Brain pericyte (primary cell): Measurements from ENCODE around the gene PDLIM5.
"Not testable (repeated sequence)": the region's sequence is repeated elsewhere in the genome, so short reads cannot be mapped to it uniquely, and the experiment has no call there.

Source experiments
- DNase-seq: peaks from one replicate; pipeline ENCODE4 v3.0.0-alpha.2; 2012; ENCODE audit warnings: low read depth, low spot score

The PDLIM5 gene

GRCh38 chr4:94491322-94491721 lies 39.6 kb downstream of the PDLIM5 start:
- DNase-seq, result no peak

- DNase-seq, result no peak
Observed at GRCh38 chr4:94495408-94495807, 43.7 kb downstream of the PDLIM5 start.

GRCh38 chr4:94497690-94498089 lies 45.9 kb downstream of the PDLIM5 start:
- DNase-seq, result no peak

- no peak for DNase-seq
Observed at GRCh38 chr4:94498502-94498901, 46.8 kb downstream of the PDLIM5 start.

GRCh38 chr4:94500685-94501084 lies 48.9 kb downstream of the PDLIM5 start:
- no peak for DNase-seq

- DNase-seq, result no peak
Observed at GRCh38 chr4:94504545-94504944, 52.8 kb downstream of the PDLIM5 start.

- DNase-seq, result no peak
Observed at GRCh38 chr4:94506822-94507221, 55.1 kb downstream of the PDLIM5 start.

- DNase-seq, result no peak
Observed at GRCh38 chr4:94507281-94507680, 55.5 kb downstream of the PDLIM5 start.

GRCh38 chr4:94507708-94508107 lies 56.0 kb downstream of the PDLIM5 start:
- DNase-seq, result no peak

GRCh38 chr4:94508296-94508695 lies 56.6 kb downstream of the PDLIM5 start:
- DNase-seq, result no peak

GRCh38 chr4:94508806-94509205 lies 57.1 kb downstream of the PDLIM5 start:
- DNase-seq, result no peak

- no peak for DNase-seq
Observed at GRCh38 chr4:94511591-94511990, 59.8 kb downstream of the PDLIM5 start.

GRCh38 chr4:94513532-94513931 lies 61.8 kb downstream of the PDLIM5 start:
- DNase-seq, result not testable (repeated sequence)

GRCh38 chr4:94515365-94515764 lies 63.6 kb downstream of the PDLIM5 start:
- DNase-seq, result no peak

GRCh38 chr4:94516067-94516466 lies 64.3 kb downstream of the PDLIM5 start:
- DNase-seq, result no peak

GRCh38 chr4:94516999-94517398 lies 65.3 kb downstream of the PDLIM5 start:
- no peak for DNase-seq

- DNase-seq, result no peak
Observed at GRCh38 chr4:94517492-94517891, 65.8 kb downstream of the PDLIM5 start.

GRCh38 chr4:94519019-94519418 lies 67.3 kb downstream of the PDLIM5 start:
- no peak for DNase-seq

- DNase-seq, result no peak
Observed at GRCh38 chr4:94519925-94520789, 68.4 kb downstream of the PDLIM5 start.

- no peak for DNase-seq
Observed at GRCh38 chr4:94523033-94523580, 71.4 kb downstream of the PDLIM5 start.

- no peak for DNase-seq
Observed at GRCh38 chr4:94523617-94524016, 71.9 kb downstream of the PDLIM5 start.

- no peak for DNase-seq
Observed at GRCh38 chr4:94525993-94526728, 74.4 kb downstream of the PDLIM5 start.
